SKM-1 treated with dmso at 0.1 percent for 144 hours (cell line): ENCODE data around the gene PLPPR3.
"Not testable (repeated sequence)": the region's sequence is repeated elsewhere in the genome, so short reads cannot be mapped to it uniquely, and the experiment has no call there.

ENCODE experiments used
- DNase-seq: peaks from one replicate; lab custom pipeline; 2025; ENCODE audit not compliant: unreplicated experiment; lab: John Stamatoyannopoulos, UW

PLPPR3 gene

GRCh38 chr19:853614-854220 is 32.0 kb upstream of the PLPPR3 start:
- not testable (repeated sequence) for DNase-seq

GRCh38 chr19:853014-853585 is 31.3 kb upstream of the PLPPR3 start:
- DNase-seq = no peak

- peak; percentile 32 for DNase-seq
Observed at GRCh38 chr19:852136-853013, 30.6 kb upstream of the PLPPR3 start, which contains the start of gene ELANE. Gene ELANE (plus strand): TSS chr19:852303. CDS start chr19:852329, 26 bp downstream.

- DNase-seq = no peak
Observed at GRCh38 chr19:850979-851335, 29.2 kb upstream of the PLPPR3 start.

- peak; percentile 65 for DNase-seq
Observed at GRCh38 chr19:850221-850978, 28.6 kb upstream of the PLPPR3 start.

- DNase-seq = not testable (repeated sequence)
Observed at GRCh38 chr19:849195-849594, 27.4 kb upstream of the PLPPR3 start.

- DNase-seq = peak; percentile 69
Observed at GRCh38 chr19:848386-848921, 26.7 kb upstream of the PLPPR3 start.

- no peak for DNase-seq
Observed at GRCh38 chr19:845707-846521, 24.2 kb upstream of the PLPPR3 start.

- peak; percentile 63 for DNase-seq
Observed at GRCh38 chr19:844546-844971, 22.8 kb upstream of the PLPPR3 start.

GRCh38 chr19:843836-844545 is 22.2 kb upstream of the PLPPR3 start:
- peak; percentile 63 for DNase-seq

GRCh38 chr19:843180-843835 is 21.6 kb upstream of the PLPPR3 start:
- DNase-seq = no peak

GRCh38 chr19:842802-843179 is 21.0 kb upstream of the PLPPR3 start:
- DNase-seq = not testable (repeated sequence)

GRCh38 chr19:840519-841206 is 18.9 kb upstream of the PLPPR3 start, which contains the start of gene PRTN3:
Gene PRTN3 (plus strand): TSS chr19:840999. CDS start chr19:841009, 10 bp downstream.
- peak; percentile 82 for DNase-seq

GRCh38 chr19:835210-835810 is 13.6 kb upstream of the PLPPR3 start:
- DNase-seq = no peak

- DNase-seq = no peak
Observed at GRCh38 chr19:834216-834615, 12.5 kb upstream of the PLPPR3 start.

GRCh38 chr19:831407-832369 is 9.9 kb upstream of the PLPPR3 start:
- no peak for DNase-seq
